NB4 (cell line): ENCODE results near the gene CDC42EP4.

Experiments
- DNase-seq: peaks from one replicate; pipeline ENCODE4 v3.0.0; 2010; ENCODE audit warnings: low read depth
- H3K4me3 ChIP-seq: one replicate; pipeline ENCODE4 v1.5.1; 2011; ENCODE audit warnings: mild to moderate bottlenecking, low read depth, low read length, moderate library complexity
- MYC ChIP-seq: IDR thresholded peaks from 2 replicates; pipeline ENCODE4 v1.6.1; 2011; ENCODE audit warnings: low read depth, low read length
- POLR2A ChIP-seq: IDR thresholded peaks from 2 replicates; pipeline ENCODE4 v1.6.1; 2011; ENCODE audit warnings: mild to moderate bottlenecking; ENCODE audit not compliant: insufficient read length; ENCODE audit errors: extremely low read depth
- TF ChIP-seq, protein P1 (sequence below): IDR thresholded peaks from 2 replicates; pipeline ENCODE4 v1.6.1; 2011; ENCODE audit warnings: low read depth, low read length
- TF ChIP-seq, protein P2 (sequence below): IDR thresholded peaks from one replicate; pipeline ENCODE4 v1.5.1; 2012; ENCODE audit warnings: low read depth, low read length

The CDC42EP4 gene

DNA sequence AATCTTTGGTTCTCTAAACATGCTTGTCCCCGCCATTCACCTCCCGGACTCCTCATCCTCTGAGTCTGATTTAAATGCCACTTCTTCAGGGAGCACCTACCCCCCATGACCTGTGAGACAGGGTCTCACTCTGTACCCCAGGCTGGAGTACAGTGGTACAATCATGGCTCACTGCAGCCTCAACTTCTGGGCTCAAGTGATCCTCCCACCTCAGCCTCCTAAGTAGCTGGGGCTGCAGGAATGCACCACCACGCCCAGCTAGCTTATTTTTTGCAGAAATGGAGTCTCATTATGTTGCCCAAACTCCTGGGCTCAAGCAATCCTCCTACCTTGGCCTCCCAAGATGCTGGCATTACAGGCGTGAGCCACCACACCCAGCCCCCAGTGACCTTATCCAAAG is 37.3 kb downstream of the CDC42EP4 start:
- no peak for DNase-seq
- H3K4me3 ChIP-seq: no peak overlapping the region

DNA sequence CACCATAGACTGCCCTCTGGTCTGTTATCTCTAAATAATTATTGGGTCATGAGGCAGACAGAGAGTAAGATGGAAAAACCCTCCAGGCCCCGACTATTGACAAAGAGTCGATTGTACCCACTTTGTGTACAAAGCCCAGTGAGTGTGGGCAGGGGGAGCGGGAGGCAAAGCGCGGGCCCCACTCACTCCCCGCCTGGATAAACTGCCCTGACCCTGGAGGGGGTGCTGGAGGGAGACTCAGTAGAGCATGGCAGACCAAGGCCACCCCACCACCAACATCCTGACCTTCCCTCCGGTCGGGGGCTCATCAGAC is 38.9 kb downstream of the CDC42EP4 start:
- no peak overlapping the region for H3K4me3 ChIP-seq

More for the DNA sequence above, 37.3 kb downstream of the CDC42EP4 start:
- TF ChIP-seq MYC (no peak), POLR2A (no peak)
- TF ChIP-seq, protein P1, sequence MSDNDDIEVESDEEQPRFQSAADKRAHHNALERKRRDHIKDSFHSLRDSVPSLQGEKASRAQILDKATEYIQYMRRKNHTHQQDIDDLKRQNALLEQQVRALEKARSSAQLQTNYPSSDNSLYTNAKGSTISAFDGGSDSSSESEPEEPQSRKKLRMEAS: no peak
- TF ChIP-seq, protein P2, sequence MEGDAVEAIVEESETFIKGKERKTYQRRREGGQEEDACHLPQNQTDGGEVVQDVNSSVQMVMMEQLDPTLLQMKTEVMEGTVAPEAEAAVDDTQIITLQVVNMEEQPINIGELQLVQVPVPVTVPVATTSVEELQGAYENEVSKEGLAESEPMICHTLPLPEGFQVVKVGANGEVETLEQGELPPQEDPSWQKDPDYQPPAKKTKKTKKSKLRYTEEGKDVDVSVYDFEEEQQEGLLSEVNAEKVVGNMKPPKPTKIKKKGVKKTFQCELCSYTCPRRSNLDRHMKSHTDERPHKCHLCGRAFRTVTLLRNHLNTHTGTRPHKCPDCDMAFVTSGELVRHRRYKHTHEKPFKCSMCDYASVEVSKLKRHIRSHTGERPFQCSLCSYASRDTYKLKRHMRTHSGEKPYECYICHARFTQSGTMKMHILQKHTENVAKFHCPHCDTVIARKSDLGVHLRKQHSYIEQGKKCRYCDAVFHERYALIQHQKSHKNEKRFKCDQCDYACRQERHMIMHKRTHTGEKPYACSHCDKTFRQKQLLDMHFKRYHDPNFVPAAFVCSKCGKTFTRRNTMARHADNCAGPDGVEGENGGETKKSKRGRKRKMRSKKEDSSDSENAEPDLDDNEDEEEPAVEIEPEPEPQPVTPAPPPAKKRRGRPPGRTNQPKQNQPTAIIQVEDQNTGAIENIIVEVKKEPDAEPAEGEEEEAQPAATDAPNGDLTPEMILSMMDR: no peak

DNA sequence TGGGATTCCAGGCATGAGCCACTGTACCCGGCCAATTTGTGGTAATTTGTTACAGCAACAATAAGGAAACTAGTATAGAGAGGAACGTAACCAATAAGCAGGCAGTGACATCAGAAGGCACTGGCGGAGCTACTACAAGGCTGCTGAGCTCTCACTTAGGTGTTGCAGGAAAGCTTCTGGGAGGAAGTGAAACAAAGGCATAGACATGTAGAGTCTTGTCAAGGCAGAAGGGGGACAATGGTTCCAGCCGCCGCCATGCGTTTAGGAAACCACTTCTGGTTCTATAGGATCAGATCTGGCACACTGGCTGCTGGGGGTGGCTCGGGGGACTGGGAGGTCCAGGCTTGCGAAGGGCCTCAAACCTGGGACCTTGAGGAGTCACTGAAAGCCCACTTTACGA is 40.7 kb downstream of the CDC42EP4 start:
- peak; percentile 66 for DNase-seq
- TF ChIP-seq POLR2A (no peak), MYC (no peak)
- TF ChIP-seq, protein P1: no peak
- TF ChIP-seq, protein P2: no peak
- H3K4me3 ChIP-seq: no peak overlapping the region

More for the DNA sequence above, 38.9 kb downstream of the CDC42EP4 start:
- TF ChIP-seq, protein P2: no peak
- TF ChIP-seq POLR2A (no peak), MYC (no peak)
- TF ChIP-seq, protein P1: no peak
- no peak for DNase-seq

DNA sequence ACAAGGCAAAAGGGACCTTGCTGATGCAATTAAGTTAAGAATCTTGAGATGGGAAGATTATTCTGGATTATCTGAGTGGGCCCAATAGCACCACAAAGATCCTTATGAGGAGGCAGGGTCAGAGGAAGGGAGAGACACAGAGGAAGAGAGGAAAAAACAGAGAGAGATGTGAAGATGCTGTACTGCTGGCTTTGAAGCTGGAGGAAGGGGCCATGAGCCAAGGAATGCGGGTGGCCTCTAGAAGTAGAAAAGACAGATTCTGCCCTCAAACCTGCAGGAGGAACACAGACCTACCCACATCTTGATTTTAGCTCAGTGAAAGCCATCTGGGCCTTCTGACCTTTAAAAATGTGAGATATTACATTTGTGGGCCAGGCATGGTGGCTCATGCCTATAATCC is 42.0 kb downstream of the CDC42EP4 start:
- TF ChIP-seq POLR2A (no peak), MYC (no peak)
- TF ChIP-seq, protein P2: no peak
- no peak for DNase-seq
- no peak overlapping the region for H3K4me3 ChIP-seq

DNA sequence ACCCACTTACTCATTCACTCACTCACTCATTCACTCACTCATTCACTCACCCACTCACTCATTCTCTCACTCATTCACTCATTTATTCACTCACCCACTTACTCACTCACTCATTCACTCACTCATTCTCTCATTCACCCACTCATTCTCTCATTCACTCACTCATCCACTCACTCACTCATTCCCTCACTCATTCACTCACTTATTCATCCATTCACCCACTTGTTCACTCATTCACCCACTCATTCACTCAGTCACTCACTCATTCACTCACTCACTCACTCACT is 42.5 kb downstream of the CDC42EP4 start:
- DNase-seq: no peak
- H3K4me3 ChIP-seq: no peak overlapping the region
- TF ChIP-seq POLR2A (no peak), MYC (no peak)
- TF ChIP-seq, protein P2: no peak
- TF ChIP-seq, protein P1: no peak

DNA sequence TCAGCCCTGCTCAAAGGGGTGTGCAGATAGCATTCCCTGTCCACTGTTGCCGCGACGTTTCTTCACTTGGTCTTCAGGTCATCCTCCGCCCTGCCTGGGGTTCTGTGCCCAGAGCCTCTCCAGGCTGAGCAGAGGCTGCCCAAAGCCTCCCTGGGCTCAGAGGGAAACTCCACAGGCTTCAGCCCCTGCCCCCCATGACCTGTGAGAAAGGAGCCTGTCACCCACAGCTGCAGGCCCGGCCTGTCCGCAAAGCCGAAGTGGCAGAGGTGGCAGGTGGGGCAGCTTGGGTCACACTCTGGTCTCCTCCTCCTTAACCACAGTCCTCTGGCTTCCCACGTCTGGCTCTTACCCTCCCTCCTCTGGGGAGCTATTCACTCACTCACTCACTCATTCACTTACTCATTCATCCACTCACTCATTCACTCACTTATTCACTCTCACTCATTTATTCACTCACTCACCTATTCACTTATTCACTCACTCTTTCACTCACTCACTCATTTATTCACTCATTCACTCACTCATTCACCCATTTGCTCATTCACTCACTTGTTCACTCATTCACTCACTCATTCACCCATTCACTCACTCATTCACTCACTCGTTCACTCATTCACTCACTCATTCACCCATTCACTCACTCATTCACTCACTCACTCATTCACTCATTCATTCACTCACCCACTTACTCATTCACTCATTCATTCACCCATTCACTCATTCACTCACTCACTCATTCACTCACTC is 43.0 kb downstream of the CDC42EP4 start:
- H3K4me3 ChIP-seq: no peak overlapping the region
- peak; percentile 55 for DNase-seq
- TF ChIP-seq, protein P2: no peak
- TF ChIP-seq, protein P1: no peak
- TF ChIP-seq POLR2A: no peak
- no peak for TF ChIP-seq MYC
